K562 (cell line): Measurements from ENCODE around the gene RECQL5. TPM values are rescaled to one million over a fixed set of nuclear protein-coding genes. Genes with fewer than 3 reads are reported as not detected.

Experiments used
- ARHGAP35 ChIP-seq: fragments of 450-650 bp; IDR thresholded peaks from 2 replicates; pipeline ENCODE4 v1.6.1; 2018; ENCODE audit not compliant: partially characterized antibody
- FOXK2 ChIP-seq, 2 experiments: fragments of 450-650 bp; IDR thresholded peaks in 1 of 2; conservative IDR thresholded peaks in 1 of 2; 2 replicates each; pipeline ENCODE4 v1.6.1; 2016; ENCODE audit warnings: low read depth in 2 of 2, mild to moderate bottlenecking in 1 of 2
- GATAD2B ChIP-seq: fragments of 450-650 bp; IDR thresholded peaks from 2 replicates; pipeline ENCODE4 v1.6.1; 2017; ENCODE audit warnings: mild to moderate bottlenecking, borderline replicate concordance
- SMARCE1 ChIP-seq: fragments of 450-650 bp; IDR thresholded peaks from 2 replicates; pipeline ENCODE4 v1.7.1; 2016; ENCODE audit warnings: mild to moderate bottlenecking
- XRCC5 ChIP-seq: fragments of 200-400 bp; formaldehyde crosslinking; IDR thresholded peaks from 2 replicates; pipeline ENCODE4 v1.6.1; 2017; ENCODE audit warnings: low read depth, mild to moderate bottlenecking, low read length
- YY1 ChIP-seq, 3 experiments: IDR thresholded peaks; 2 replicates each; pipeline ENCODE4 v1.6.1; 2011; ENCODE audit warnings: low read length in 2 of 3, mild to moderate bottlenecking in 2 of 3, moderate library complexity in 2 of 3, borderline replicate concordance in 1 of 3, control low read depth in 1 of 3, low read depth in 1 of 3; ENCODE audit not compliant: insufficient read depth in 3 of 3, insufficient replicate concordance in 2 of 3, control insufficient read depth in 1 of 3, insufficient read length in 1 of 3; ENCODE audit errors: extremely low read depth in 1 of 3
- polyA plus RNA-seq, 8 experiments: library from polyadenylated mRNA; depleted of rRNA in 4 of 8; stranded (reverse) in 5 of 8; unstranded in 3 of 8; fragments of >200 nt; fragmentation: Nextera tagmentation in 2 of 8; fragmentation: Illumina TruSeq in 1 of 8; extraction: Ambion mirVana in 2 of 8; extraction: Trizol in 1 of 8; gene quantifications; 2 replicates each; pipeline versions ENCODE4 v1.2.1 to v1.2.3, GENCODE V29; 2011 to 2014; ENCODE audit warnings: inconsistent platforms in 1 of 8, missing spikeins in 1 of 8
- total RNA-seq, 7 experiments: library from RNA; depleted of rRNA in 6 of 7; stranded (reverse); fragments of >200 nt in 6 of 7; fragmentation: Illumina TruSeq in 2 of 7; extraction: Trizol in 2 of 7; gene quantifications; 2 replicates each; pipeline versions ENCODE4 v1.2.1 to v1.2.3, GENCODE V29; 2011 to 2021; ENCODE audit warnings: low replicate concordance in 1 of 7
- TF ChIP-seq, protein P1 (sequence below): sonication (generic); formaldehyde crosslinking; IDR thresholded peaks from 2 replicates; pipeline ENCODE4 v1.9.0; 2022; ENCODE audit warnings: mild to moderate bottlenecking, missing genetic modification reagents
- TF ChIP-seq, protein P2 (sequence below): IDR thresholded peaks from 2 replicates; pipeline ENCODE4 v1.6.1; 2011; ENCODE audit warnings: borderline replicate concordance, low read depth, mild to moderate bottlenecking, moderate library complexity, low read length; ENCODE audit not compliant: insufficient read depth, poor library complexity, severe bottlenecking
- TF ChIP-seq, protein P3 (sequence below): fragments of 450-650 bp; IDR thresholded peaks from 2 replicates; pipeline ENCODE4 v1.6.1; 2016; ENCODE audit warnings: mild to moderate bottlenecking, moderate library complexity

RECQL5 gene
- total and polyA plus RNA-seq, 9 of the 15 experiments (the other 6 are each of a cell fraction or from before 2014, with no cell fraction given) = 4.1 to 34.8 (median 16.4) TPM

DNA sequence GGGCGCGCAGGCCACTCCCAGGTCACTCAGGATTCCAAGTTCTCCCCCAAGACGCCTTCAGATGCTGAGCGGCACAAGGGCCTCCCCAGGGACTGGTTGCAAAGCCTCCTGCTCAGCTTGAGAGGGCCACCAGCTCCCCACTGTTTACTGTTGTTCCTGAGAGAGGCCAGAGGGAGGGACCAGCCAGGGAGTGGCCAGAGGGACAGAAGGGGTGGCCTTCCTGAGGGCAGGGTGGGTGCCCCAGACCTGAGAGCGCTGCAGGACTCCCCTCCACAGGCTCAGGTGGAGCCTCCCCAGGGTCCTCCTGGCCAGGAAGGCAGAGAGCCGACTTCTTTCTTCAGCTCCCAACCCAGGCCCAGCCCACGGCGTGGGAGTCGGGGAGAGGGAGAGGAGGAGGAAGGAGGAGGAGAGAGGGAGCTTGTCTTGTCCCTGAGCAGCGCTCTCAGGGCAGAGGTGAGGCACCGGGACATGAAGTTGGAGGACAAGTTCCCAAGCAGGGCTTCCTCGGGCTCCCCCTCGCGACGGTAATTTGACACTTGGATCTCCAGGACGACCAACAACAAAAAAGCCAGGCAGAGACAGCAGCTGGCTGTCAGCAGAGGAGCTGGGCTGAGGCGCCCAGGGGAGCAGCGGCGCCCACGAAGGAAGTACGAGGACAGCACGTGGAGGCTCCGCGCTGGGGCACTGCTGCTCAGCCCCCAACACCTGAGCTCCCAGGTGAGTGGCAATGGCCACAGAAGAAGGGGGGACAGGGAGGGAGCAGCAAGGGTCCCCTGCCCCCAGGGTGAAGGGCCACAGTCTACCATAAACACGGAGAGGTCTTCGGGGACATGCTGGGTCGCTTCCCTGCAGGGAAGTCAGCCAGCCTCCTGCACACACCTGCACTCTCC is 33.2 kb downstream of the RECQL5 start (continued):
- TF ChIP-seq, protein P1, sequence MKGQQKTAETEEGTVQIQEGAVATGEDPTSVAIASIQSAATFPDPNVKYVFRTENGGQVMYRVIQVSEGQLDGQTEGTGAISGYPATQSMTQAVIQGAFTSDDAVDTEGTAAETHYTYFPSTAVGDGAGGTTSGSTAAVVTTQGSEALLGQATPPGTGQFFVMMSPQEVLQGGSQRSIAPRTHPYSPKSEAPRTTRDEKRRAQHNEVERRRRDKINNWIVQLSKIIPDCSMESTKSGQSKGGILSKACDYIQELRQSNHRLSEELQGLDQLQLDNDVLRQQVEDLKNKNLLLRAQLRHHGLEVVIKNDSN = 0 out of 2 replicates have a peak, but pooled peaks have one; percentile 8
- peak in 1 of 3 experiments; percentile 21 for TF ChIP-seq YY1 (IDR thresholded peaks at IDR 0.05; ENCODE audit: borderline replicate concordance in 1 of 3, control insufficient read depth in 1 of 3, extremely low read depth in 1 of 3, insufficient read depth in 3 of 3, insufficient read length in 1 of 3, insufficient replicate concordance in 2 of 3, low read depth in 1 of 3, low read length in 2 of 3)
- TF ChIP-seq, protein P2, sequence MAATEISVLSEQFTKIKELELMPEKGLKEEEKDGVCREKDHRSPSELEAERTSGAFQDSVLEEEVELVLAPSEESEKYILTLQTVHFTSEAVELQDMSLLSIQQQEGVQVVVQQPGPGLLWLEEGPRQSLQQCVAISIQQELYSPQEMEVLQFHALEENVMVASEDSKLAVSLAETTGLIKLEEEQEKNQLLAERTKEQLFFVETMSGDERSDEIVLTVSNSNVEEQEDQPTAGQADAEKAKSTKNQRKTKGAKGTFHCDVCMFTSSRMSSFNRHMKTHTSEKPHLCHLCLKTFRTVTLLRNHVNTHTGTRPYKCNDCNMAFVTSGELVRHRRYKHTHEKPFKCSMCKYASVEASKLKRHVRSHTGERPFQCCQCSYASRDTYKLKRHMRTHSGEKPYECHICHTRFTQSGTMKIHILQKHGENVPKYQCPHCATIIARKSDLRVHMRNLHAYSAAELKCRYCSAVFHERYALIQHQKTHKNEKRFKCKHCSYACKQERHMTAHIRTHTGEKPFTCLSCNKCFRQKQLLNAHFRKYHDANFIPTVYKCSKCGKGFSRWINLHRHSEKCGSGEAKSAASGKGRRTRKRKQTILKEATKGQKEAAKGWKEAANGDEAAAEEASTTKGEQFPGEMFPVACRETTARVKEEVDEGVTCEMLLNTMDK = peak; percentile 60
- no peak for TF ChIP-seq GATAD2B
- no peak for TF ChIP-seq ARHGAP35
- TF ChIP-seq, protein P3, sequence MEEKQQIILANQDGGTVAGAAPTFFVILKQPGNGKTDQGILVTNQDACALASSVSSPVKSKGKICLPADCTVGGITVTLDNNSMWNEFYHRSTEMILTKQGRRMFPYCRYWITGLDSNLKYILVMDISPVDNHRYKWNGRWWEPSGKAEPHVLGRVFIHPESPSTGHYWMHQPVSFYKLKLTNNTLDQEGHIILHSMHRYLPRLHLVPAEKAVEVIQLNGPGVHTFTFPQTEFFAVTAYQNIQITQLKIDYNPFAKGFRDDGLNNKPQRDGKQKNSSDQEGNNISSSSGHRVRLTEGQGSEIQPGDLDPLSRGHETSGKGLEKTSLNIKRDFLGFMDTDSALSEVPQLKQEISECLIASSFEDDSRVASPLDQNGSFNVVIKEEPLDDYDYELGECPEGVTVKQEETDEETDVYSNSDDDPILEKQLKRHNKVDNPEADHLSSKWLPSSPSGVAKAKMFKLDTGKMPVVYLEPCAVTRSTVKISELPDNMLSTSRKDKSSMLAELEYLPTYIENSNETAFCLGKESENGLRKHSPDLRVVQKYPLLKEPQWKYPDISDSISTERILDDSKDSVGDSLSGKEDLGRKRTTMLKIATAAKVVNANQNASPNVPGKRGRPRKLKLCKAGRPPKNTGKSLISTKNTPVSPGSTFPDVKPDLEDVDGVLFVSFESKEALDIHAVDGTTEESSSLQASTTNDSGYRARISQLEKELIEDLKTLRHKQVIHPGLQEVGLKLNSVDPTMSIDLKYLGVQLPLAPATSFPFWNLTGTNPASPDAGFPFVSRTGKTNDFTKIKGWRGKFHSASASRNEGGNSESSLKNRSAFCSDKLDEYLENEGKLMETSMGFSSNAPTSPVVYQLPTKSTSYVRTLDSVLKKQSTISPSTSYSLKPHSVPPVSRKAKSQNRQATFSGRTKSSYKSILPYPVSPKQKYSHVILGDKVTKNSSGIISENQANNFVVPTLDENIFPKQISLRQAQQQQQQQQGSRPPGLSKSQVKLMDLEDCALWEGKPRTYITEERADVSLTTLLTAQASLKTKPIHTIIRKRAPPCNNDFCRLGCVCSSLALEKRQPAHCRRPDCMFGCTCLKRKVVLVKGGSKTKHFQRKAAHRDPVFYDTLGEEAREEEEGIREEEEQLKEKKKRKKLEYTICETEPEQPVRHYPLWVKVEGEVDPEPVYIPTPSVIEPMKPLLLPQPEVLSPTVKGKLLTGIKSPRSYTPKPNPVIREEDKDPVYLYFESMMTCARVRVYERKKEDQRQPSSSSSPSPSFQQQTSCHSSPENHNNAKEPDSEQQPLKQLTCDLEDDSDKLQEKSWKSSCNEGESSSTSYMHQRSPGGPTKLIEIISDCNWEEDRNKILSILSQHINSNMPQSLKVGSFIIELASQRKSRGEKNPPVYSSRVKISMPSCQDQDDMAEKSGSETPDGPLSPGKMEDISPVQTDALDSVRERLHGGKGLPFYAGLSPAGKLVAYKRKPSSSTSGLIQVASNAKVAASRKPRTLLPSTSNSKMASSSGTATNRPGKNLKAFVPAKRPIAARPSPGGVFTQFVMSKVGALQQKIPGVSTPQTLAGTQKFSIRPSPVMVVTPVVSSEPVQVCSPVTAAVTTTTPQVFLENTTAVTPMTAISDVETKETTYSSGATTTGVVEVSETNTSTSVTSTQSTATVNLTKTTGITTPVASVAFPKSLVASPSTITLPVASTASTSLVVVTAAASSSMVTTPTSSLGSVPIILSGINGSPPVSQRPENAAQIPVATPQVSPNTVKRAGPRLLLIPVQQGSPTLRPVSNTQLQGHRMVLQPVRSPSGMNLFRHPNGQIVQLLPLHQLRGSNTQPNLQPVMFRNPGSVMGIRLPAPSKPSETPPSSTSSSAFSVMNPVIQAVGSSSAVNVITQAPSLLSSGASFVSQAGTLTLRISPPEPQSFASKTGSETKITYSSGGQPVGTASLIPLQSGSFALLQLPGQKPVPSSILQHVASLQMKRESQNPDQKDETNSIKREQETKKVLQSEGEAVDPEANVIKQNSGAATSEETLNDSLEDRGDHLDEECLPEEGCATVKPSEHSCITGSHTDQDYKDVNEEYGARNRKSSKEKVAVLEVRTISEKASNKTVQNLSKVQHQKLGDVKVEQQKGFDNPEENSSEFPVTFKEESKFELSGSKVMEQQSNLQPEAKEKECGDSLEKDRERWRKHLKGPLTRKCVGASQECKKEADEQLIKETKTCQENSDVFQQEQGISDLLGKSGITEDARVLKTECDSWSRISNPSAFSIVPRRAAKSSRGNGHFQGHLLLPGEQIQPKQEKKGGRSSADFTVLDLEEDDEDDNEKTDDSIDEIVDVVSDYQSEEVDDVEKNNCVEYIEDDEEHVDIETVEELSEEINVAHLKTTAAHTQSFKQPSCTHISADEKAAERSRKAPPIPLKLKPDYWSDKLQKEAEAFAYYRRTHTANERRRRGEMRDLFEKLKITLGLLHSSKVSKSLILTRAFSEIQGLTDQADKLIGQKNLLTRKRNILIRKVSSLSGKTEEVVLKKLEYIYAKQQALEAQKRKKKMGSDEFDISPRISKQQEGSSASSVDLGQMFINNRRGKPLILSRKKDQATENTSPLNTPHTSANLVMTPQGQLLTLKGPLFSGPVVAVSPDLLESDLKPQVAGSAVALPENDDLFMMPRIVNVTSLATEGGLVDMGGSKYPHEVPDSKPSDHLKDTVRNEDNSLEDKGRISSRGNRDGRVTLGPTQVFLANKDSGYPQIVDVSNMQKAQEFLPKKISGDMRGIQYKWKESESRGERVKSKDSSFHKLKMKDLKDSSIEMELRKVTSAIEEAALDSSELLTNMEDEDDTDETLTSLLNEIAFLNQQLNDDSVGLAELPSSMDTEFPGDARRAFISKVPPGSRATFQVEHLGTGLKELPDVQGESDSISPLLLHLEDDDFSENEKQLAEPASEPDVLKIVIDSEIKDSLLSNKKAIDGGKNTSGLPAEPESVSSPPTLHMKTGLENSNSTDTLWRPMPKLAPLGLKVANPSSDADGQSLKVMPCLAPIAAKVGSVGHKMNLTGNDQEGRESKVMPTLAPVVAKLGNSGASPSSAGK = peak; percentile 83
- peak; percentile 89; the same call in 1 of the 2 replicates for TF ChIP-seq XRCC5
- TF ChIP-seq FOXK2 (conservative IDR thresholded peaks at IDR 0.05 in 1 of 2, IDR thresholded peaks at IDR 0.05 in 1 of 2; ENCODE audit: low read depth in 2 of 2) = peak in 1 of 2 experiments; percentile 47; a peak in 2 of 4 replicates
- 0 out of 2 replicates have a peak, but pooled peaks have one; percentile 31 for TF ChIP-seq SMARCE1
